NCI-H510A (cell line): Measurements from ENCODE around the gene STXBP6.

ENCODE experiments used
- DNase-seq: peaks from one replicate; lab custom pipeline; 2025; lab: John Stamatoyannopoulos, UW

Gene STXBP6

DNA sequence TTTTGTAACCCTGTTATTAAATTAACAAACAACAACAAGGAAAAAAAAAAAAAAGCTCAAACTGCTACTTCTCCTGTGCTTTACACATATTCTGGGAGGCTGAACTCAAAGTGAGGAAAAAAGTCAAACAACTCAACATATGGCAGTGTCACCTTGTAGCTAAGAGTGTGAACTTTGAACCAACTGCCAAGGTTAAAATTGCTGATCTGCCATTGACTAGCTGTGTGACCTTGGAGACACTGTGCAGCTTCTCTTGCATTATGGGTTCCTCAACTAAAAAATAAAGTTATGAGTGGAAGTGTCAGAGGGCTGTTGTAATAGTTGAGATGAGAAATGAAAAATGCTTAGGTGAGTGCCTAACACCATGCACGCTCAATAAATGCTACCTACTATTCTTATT is 34.2 kb downstream of the STXBP6 start:
- DNase-seq: no peak

DNA sequence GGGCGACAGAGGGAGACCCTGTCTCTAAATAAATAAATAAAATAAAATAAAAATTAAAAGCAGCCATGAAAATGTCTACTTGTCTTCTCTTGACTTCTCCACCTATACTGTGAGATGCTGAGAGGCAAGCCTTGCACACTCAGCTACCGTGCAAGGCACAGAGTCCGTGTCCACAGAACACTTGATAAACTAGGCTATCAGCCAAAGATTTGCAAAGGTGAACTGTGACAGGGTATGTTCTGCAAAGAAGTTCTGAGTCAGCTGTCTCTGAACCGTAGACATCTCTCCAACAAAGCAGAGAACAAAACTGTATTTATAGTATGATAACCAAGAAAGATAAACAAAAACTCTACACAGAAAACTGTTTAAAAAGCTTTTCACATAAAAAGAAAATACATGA is 35.5 kb downstream of the STXBP6 start:
- DNase-seq: no peak

DNA sequence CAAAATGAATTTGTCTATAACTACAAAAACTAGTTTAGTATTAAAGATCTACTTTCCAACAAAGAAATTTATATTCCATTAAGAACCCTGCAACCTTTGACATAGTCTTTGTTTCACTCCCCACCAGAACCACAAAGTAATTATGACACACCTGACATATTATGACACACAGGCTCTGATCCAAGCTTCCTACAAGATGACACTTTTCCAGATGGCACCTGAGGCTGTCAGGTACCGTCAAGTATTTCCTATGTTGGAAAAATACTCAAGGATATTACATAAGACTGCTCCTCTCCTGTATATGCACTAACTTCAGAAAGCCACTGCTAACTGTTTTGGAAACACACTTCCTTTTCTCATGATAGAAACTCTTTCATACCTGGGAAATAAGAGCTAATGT is 38.9 kb downstream of the STXBP6 start:
- no peak for DNase-seq

DNA sequence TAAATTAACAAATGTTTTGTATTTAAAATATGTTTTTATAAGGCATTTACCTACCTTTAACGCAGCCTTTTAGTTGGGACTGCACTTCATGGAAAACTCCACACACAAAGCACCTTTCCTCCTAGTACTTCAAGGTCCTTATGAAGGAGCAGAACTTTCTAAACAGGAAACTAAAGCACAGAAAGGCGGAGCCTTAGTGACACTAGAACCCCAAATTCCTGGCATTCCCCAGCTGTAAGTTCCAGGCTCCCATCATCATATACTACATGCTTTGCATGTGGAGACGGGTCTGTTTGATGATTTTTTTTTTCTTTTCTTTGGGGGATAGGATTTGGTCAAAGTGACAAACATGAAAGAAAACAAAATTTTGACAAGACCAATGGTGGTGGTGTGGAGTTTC is 39.5 kb downstream of the STXBP6 start:
- no peak for DNase-seq

DNA sequence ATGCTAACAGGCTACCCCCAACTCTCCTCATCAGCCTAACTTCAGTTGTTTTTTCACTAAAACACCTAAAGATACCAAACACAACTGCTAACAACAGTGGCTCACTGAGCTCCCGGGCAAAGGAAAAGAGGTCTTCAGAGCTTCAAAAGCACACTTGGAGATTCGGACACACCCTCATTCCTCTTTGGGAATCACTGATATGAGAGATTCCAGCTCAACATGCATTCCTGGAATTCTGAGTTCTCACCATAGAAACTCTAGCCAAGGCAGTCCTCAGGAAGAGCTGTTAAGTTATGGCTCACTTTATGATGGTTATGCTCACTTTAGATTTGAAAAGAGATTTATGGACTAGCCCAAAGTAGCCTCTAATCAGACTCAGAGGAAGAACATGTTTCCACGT is 40.1 kb downstream of the STXBP6 start:
- DNase-seq: no peak

DNA sequence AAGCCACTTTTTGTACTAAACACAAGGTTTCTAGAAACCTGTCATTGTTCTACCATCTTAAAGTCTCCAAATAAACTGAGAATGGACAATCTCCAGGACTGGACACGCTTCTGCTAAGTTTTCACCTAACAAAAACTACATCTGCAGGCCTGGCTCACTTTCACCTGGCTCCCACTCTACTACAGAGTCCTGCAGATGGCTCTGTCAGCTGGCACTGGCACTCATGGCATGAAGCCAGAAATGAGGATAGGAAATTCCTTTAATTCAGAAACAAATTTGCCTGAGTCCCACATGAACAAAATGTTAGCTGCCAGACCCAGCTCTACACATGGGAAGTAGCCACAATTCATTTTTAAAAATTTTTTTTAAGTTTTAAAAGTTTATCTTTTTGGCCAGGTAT is 42.1 kb downstream of the STXBP6 start:
- DNase-seq: no peak

DNA sequence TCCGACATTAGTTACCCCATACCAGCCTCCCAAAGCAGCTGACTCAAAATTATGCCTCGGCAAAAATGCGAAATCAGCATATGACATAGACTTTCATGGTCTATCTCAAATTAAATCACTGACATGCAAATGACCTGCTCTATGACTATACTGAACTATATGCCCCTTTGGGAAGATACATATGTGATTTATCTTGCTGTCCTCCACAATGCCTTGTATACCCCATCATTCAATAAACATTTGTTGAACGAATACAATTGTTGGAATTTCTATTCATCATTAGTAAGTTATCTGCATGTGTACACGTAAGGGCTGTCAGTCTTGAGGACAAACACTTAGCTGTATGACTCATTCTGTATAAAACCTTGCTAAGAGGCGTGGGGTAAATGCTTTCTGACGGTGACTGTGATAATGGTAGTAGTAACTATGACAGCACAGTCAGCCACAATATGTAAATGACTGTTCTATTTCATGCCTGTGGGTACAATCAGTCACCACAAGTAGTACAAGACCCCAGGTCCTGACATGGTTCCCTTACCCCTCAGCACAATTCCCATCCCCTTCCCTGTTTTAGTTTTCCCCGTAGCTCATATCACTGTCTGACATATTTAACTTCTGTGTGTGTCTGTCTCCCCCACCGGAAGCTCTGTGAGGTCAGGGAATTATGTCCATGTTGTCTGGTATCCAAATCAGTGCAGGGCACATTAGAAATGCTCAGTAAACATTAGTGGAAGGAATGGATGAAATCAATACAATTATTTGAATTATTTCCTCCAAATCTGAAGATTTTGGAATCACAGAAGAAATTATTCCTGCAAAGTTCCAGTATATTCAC is 42.8 kb downstream of the STXBP6 start:
- DNase-seq: peak; percentile 16

DNA sequence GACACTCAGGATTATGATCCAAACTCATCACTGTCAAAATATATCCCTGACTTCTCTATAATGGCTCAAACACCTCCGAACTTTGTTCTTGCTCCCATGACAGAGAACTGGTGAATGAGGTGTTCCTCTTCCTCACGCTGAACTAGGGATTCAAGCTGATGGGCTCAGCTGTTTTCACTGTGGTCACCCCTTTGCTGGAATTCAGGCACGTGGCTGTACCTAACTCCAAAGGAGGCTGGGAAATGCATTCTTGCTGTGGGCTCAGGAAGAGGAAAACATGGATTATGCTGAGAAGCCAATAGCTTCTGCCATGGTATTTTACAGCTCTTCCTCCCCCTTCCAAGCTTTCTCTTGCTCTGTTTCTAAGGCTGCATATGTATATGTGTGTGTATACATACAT is 43.9 kb downstream of the STXBP6 start:
- no peak for DNase-seq

DNA sequence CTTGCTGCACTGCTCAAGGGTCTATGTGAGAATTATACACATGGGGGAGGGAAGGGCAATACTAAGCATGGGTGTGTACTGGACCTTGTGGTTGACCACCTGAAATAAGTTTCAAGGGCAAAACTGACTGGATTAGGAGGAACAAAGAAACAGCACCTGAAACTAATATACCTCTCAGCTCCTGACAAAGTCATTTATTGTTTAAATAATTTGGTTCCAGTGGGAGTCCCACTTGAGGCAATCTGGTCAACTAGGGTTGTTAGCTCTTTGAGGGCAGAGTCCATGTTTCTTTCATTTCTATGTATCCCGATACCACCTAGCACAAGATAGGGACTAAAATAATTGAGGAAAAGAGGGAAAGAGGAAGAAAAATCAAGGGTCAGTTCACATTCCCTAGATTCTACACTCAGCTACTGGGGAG is 45.5 kb downstream of the STXBP6 start:
- no peak for DNase-seq

DNA sequence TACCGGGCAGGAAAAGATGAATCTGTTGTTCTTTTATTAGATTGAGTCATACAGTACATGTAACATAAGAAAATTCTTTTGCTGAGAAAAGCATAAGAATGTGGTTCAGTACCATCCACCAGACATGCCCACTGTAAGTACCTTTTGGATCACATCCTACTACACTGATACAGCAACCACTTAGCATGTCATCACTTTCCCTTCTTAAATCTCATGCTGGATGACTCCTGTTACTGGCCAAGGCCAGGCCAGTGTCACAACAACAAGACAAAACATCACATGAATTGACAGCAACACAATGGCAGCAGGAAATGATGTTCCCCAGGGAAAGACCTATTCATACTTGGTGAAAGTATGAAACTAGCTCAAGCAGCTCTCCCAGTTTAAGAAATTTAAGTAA is 46.4 kb downstream of the STXBP6 start:
- no peak for DNase-seq

DNA sequence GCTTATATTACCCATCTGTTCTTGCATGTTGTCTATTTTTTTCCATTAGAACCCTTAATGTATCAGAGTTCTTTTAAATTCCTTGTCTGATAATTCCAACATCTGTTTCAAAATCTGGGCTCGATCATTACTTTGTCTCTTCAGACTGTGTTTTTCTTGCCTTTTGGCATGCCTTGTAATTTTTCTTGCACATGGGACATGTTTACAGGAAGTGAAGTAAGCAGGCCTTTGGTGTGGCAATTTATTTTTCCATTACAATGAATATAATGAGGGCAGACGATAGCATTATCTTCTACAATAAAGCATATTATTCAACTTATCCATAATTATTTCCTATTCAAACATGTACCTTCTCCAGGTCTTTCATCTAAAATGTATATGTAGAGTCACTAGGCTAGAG is 48.3 kb downstream of the STXBP6 start:
- DNase-seq: no peak

DNA sequence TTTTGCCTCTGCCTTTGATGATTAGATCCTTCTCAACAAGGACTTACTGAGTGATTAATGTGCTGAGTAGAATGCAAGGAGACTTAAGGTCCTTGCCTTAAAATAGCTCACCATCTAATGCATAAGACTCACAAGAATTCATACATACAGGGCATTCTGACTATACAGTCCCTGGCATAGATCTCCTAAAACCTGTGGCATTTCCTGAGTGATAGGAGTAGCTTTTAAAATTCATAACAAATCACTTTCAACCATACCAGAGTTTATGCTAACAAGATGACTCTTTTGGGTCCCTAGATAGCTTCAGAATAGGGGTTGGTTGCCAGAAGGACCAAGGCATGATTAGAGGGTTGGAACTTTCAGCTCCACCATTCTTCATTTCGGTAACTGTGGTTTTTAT is 48.8 kb downstream of the STXBP6 start:
- no peak for DNase-seq

DNA sequence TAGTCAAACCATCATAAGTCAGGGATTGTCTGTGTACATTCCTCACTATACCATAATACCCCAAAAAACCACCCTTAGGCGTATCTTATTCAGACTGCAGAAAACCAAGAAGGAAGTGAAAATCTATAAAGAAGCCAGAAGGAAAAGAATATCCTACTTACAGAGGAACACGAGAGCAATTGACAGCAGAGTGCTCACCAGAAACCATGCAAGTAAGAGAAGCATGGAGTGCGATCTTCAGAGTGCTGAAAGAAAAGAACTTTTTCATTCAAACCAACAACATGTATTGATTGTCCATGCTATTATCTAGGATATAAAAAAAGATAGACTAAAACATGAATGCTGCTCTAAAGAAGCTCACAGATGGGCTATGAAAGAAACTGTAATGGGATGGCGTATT is 50.8 kb downstream of the STXBP6 start:
- DNase-seq: no peak

DNA sequence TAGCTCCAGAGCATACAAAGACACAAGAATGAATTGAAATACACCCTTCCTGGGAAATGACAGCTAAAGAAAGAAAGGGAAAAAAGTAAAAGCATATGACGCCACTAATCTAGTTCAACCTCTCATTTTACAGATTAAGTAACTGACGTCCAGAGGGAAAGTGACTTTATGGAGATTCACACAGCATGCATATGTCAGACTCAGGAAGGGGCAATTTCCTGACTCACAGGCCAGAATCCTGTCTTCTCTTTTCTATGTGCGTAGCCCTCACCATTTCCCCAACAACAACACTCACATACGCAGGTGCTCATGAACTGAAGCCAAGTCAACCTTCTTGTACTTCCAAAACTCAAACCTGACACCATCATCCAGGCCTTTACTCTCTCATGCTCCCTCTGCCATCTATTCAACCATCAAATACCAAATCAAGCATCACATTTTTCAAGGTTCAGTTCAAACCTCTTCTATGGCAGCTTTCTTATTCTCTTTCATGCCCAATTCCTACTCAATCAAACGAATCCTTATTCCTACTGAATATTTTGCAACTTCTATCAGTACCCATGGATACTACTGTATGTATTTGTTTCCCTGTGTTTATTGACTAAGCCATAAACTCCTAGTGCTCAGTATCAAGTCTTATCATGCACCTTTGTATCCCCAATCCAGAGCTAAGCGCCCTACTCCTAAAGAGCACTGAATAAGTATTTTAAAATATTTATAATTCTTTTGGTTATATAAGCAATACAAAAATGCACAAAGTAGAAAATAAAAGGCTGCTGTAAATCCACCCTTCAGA is 52.8 kb downstream of the STXBP6 start:
- DNase-seq: no peak

DNA sequence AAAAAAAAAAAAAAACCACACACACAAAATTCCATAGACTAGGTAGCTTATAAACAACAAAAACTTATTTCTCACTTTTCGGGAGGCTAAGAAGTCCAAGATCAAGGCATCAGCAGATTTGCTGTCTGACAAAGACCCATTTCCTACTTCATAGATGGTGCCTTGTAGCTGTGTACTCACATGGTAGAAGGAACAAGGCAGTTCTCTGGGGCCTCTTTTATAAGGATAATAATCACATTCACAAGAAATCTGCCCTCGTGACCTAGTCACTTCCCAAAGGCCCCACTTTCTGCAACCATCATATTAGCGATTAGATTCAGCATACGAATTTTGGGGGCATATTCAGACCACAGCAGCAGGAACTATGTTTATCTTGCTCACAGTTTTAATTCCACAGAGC is 54.9 kb downstream of the STXBP6 start:
- no peak for DNase-seq

DNA sequence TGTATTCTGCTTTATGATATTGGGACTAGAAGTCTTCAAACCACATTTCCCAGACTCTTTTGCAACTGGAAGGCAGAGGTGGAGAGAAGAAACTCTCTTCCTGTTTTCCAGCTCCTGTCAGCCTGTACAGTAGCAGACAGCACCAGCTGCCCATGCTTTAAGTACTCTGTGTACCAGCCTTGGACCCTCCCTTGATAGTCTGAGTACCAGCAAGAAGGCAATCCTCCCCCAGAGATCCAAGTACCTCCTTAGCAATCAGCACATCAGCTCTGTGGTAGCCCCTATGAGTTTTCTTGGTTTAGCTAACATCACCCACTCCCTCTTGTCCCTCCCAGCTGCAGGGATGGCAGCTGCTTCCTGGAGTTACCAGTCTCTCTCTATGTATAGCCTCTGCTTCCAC is 56.3 kb downstream of the STXBP6 start:
- no peak for DNase-seq

DNA sequence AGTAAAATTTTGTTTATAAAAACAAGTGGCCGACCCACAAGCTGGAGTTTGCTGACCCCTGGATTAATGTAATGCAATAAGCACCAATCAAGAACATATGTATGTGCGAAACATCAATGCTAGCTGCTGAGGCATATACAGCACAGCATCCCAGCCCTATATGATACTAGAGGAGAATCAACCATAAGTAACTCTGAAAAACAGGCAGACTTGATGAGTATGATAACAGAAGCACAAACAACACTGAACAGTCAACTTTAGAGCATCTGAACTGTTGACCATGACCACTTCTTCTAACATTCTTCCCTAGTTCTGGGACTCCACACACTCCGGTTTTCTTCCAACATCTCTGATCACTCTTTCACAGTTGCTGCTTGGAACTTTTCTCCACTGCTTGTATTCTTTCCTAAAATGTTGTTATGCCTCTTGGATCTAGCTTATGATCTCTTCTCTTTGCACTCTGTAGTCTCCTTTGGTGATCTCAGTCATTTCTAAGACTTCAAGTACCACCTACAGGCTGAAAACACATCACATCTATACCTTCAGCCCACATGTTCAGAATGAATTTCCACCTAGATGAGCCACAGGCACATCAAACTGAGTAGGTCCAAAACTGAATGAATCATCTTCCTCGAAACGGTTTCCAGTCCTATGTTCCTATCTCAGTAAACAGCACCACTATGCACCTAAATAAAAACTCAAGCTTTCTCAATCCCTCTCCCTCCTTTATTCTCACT is 57.2 kb downstream of the STXBP6 start:
- no peak for DNase-seq

DNA sequence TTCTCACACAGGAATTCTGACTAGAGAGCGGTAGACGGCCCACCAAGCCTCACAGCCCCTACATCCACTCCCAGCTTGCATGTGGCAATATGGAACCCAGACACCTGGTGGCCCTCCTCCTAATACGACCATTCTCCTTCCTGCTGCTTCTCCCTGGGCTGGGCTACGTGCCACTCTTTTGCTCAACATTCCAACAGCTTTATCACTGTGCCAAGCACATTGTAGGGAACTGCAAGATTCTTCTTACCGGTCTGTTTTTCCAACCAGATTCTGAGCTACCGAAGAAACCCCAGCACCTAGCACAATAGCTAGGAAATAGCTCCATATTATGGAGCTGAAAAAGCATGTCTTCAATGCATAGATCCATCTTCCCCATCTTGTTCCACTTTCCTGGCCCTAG is 58.1 kb downstream of the STXBP6 start:
- no peak for DNase-seq

DNA sequence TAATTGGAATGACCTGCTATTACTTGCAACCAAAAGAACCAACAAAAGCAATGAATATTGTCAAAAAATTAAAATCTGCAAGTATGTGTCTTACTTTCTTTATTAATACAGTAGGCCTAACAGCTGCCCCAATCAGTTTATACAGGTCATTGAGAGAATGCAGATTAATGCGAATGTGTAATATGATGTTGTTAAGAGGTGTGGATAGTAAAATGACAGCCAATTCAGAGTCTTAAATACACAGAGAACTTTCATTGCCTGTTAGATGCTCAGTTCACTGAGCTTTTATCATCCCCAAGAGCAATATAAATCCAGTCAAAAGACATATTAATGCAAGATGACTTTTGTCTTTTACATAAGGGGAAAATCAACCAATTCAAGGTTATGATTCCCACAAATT is 58.7 kb downstream of the STXBP6 start:
- DNase-seq: no peak

DNA sequence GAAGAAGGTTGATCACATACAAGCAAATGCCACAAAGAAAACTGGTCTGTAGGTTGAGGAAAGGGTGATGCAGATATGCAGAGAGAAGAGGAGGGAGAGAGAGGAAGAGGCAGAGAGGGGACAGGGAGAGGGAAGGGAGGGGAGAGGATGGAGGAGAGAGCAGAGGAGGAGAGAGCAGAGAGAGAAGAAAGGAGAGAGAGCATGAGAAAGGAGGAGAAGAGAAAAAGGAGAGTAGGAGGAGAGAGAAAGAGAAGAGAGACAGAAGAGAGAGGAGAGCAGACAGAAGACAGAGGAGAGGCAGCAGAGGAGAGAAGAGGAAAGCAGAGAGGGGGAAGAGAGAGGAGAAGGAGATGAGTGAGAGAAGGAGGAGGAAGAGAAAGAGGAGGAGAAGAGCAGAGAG is 59.2 kb downstream of the STXBP6 start:
- DNase-seq: no peak

DNA sequence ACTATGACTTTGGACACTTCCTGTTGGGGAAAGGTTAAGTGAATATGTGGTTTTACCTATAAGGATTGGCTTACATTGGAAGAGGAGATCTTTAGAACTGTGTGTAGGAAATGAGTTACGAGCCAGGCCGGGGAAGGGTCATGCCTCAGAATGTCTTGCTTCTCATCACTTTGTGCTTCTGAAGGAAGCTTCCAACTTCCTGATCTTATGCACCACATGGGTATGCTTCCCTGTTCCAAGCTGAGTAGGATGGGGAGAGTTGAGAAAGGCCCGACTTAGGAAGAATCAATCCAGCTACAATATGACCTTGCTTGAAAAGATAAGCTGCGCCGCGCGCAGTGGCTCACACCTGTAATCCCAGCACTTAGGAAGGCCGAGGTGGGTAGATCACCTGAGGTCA is 59.9 kb downstream of the STXBP6 start:
- DNase-seq: no peak

DNA sequence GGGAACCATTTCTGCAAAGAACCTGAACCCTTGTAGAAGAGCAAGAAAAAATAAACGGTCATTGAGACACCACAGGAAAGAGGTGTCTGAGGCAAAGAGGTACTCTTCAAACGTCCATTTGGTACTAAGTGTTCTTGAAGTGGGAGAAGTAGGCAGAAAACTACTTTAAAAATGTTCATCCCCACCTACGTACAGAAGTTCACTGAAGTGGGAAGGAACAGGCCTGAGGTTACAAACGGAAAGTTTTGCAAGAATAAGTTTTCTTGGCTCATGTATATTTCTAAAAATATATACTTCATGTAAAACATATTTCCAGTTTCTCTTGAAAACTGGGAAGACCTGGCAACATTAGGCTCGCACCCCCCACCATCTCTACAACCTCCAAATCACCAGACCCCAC is 61.2 kb downstream of the STXBP6 start:
- DNase-seq: no peak
